HG03066 (cell line): ENCODE measurements around the gene PAM16.
"Not testable (repeated sequence)": the region's sequence is repeated elsewhere in the genome, so short reads cannot be mapped to it uniquely, and the experiment has no call there.

Experiments
- ATAC-seq: cut with Tn5 transposase; IDR thresholded peaks from one replicate; pipeline ENCODE4 v1.9.1; 2021; ENCODE audit warnings: low read depth; ENCODE audit not compliant: unreplicated experiment

PAM16 gene

DNA sequence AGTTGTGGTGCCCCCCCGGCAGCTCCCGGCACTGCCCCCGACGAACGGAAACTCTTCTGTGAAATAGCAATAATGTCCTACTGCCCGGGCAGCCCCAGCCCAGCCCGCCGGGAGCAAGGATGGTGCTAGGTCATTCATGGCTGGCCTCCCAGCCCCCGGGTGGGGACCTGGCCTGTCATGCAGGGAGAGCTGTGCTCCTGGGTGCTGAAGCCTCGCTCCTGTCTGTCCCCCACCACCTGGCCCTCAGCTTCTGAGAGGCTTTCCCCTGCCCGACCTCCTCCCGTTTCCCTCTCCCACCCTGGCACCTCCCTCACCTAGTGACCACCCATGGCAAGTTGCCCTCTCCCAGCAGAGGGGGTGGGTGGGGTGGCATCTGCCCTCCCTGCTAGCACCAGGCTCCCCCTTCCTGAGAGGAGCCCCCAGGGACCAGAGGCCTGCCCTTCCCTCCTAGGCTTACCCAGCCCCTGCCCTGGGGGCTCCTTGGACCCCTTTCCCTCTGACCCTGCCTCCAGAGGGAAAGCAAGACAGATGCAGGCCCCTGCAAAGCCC lies 13.5 kb downstream of the PAM16 start:
- no peak for ATAC-seq

DNA sequence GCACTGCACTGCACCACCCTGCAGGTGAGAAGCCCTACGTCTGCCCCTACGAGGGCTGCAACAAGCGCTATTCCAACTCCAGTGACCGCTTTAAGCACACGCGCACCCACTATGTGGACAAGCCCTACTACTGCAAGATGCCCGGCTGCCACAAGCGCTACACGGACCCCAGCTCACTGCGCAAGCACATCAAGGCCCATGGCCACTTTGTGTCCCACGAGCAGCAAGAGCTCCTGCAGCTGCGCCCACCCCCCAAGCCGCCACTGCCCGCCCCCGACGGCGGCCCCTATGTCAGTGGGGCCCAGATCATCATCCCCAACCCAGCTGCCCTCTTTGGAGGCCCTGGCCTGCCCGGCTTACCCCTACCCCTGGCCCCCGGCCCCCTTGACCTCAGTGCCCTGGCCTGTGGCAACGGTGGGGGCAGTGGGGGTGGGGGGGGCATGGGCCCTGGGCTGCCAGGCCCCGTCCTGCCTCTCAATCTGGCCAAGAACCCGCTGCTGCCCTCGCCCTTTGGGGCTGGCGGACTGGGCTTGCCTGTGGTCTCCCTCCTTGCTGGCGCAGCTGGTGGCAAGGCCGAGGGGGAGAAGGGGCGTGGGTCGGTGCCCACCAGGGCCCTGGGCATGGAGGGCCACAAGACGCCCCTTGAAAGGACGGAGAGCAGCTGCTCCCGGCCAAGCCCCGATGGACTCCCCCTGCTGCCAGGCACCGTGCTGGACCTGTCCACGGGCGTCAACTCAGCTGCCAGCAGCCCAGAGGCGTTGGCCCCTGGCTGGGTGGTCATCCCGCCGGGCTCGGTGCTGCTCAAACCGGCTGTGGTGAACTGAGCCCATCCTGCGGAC lies 14.2 kb downstream of the PAM16 start:
- no peak for ATAC-seq

DNA sequence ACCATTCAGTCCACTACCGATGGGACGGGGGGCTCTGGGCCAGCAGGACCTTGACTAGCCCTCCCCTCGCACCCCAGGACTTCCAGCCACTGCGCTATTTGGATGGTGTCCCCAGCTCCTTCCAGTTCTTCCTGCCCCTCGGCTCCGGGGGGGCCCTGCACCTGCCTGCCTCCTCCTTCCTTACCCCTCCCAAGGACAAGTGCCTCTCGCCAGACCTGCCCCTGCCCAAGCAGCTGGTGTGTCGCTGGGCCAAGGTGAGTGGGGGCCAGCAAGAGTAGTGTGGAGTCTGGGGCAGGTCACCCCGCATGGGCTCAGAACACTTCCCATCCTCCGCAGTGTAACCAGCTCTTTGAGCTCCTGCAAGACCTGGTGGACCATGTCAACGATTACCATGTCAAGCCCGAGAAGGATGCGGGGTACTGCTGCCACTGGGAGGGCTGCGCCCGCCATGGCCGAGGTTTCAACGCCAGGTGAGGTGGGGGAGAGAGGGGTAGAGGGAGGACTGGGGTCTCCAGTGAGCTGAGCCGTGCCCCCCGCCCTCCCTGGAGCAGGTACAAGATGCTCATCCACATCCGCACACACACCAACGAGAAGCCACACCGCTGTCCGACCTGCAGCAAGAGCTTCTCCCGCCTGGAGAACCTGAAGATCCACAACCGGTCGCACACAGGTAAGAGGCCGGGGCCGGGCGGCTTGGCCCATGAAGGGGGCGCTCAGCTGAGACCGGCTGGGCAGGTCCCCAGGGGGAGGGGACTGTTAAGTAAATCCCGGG lies 16.2 kb downstream of the PAM16 start:
- ATAC-seq = no peak

DNA sequence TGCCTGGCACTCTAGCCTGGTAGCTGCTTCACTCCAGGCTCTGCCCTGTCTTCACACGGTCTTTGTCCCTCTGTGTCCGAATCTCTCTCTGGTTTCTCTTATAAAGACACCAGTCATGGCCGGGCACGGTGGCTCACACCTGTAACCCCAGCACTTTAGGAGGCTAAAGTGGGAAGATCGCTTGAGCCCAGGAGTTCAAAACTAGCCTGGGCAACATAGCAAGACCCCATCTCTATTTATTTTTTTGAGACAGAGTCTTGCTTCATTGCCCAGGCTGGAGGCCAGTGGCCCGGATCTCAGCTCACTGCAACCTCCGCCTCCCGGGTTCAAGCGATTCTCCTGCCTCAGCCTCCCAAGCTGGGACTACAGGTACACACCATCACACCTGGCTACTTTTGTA lies 17.4 kb downstream of the PAM16 start:
- ATAC-seq = not testable (repeated sequence)

DNA sequence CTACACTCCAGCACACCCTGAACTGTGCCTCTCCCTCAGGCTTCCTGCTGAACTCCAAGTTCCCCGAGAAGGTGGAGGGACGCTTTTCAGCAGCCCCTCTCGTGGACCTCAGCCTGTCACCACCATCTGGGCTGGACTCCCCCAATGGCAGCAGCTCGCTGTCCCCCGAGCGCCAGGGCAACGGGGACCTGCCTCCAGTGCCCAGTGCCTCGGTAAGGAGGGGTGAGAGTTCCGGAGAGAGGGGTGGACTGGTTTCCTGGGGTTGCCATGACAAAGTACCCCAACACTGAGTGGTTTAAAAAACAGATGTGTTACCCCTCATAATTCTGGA lies 17.8 kb downstream of the PAM16 start:
- ATAC-seq = no peak

DNA sequence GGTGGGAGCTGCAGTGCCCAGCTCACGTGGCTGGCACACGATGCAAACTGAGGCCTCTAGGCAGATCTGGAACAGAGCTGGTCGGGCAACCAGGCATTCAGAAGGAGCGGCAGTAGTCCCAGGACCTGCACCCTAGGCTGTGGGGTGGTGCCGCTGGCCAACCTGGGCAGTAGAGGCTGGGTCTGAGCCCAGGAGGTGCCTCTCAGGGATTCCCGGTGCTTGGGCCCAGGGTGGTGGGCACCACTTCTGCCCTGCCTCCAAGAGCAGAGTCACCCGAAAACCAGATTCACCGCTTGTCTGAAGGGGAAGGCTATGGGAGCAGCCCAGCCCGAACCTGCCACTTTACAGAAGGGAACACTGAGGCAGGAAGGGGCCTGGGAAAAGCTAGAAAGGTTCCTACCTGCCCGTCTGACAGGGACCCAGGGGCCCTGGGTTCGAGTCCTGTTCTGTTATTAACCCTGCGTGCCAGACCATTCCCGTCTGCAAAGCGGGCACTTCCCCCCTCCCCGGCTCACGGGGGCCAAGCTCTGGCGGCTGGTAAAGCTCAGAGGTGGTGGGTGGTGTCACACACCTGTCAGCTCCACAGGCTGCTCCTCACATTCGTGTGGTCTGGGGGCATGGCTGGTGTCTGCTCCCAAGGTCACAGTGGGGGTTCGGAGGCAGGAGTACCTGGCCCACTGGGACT lies 18.4 kb downstream of the PAM16 start:
- ATAC-seq = no peak

DNA sequence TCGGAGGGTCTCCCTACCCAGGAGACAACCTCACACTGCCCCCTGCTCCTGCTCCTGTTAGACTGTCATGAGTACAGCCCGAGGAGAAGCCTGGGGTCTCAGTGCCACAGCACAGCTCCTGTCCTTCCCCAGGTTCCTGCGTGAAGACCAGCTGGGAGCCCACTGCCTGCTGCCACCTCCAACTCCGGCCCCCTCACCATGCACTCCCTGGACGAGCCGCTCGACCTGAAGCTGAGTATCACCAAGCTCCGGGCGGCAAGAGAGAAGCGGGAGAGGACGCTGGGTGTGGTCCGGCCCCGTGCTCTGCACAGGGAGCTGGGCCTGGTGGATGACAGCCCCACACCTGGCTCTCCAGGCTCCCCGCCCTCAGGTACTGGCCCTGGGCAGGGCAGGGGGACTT lies 19.0 kb downstream of the PAM16 start:
- no peak for ATAC-seq

DNA sequence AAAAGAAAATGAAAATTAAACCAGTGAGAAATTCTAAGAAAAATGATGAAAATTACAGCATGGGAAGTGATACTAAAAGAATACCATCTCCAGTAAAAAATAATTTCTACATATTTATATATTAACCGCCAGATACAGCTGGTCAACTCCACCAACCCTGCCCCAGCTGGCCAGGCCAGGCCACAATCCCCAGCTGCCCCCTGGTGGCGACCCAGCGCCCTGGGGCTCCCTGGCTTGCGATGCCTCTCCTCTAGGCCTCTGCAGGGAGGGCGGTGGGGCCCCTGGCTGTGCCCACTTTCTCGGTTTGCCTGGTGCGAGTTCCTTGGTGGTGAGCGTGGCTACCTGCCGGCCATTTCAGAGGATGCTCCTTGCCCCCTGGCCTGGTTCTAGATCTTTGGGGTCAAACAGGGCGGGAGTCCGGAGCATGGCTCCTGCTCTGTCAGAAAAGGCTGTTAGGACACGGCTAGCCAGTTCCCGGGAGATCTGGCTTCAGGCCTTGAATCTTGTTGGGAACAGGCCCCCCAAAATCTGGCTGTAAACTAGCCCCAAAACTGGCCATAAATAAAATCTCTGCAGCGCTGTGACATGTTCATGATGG lies 20.7 kb downstream of the PAM16 start:
- ATAC-seq = no peak

DNA sequence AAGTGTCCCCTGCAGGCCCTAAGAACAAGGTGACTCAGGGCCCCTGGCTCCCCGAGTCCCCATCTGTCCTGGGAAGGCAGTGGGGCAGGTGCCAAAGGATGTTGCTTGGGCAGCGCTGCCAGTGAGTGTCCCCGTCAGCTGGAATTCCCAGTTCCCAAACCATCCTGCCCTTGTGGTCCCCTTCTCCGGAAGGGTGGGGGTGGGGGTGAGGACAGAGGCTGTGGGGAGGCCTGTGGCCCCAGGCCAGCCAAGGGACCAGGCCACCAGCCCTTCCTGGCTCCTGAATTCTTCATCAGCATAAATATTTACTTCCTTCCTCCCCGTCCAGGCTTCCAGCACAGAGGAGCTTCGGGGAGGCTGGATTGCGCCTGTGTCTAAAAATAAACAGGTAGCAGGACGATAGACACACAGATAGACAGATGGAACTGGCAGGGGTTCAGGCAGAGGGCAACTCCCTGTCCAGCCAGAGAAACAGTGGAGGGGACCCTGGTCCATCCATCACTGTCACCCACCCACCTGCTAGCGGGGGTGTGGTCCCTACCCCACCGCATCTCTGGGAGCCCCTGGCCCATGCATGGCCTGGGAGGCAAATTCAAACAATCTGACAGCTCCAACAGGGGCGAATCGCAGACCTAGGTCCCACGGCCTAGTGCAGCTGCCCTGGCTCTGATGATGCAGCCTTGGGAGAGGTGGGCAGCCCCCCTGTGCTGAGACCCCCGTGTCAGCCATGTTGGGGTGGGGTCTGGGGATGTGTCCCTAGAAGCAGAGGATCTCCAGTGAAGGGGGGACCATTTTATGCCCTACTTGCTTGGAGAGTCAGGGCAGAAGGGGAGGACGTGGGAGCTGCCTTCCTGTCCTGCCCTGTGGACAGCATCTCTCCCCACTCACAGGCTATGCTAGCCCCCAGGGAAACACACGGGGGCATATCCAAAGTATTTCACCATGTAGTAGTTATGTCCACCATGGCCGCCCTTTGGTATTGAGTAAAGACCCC lies 22.0 kb downstream of the PAM16 start:
- ATAC-seq = no peak

DNA sequence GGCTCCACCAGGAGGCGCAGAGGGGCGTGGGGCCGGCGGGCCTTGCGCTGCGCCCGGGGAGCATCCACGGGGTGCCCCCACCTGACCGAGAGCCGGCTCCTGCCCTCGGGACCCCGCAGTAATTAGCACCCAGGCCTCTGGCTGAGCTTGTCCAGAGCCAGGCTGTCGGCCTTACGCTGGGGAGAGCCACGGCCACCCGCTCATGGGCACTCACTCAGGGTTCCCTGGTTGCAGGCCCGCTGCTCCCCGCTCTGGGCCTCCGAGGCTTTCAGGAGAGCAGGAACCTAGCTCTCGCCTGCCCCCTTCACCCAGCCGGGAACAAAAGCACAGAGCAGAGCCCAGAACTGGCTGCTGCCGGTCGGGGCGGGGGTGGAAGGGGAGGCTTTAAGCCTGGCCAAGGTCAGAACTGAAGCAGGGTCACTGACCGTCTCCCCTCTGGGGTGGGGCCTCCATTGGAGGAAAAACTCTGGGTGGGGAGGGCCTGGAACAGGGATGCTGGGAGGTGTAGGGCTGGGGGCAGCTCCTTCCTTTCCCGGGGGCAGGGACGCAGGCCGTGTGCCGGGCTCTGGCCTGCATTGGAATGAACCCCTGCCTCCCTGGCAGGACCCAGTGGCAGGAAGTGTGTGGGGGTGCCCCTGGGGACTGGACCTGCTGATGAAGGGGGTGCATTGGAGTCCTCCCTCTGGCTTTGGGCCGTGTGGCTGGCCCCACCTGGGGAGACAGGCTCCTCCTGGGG lies 22.9 kb downstream of the PAM16 start:
- ATAC-seq = peak; percentile 68

DNA sequence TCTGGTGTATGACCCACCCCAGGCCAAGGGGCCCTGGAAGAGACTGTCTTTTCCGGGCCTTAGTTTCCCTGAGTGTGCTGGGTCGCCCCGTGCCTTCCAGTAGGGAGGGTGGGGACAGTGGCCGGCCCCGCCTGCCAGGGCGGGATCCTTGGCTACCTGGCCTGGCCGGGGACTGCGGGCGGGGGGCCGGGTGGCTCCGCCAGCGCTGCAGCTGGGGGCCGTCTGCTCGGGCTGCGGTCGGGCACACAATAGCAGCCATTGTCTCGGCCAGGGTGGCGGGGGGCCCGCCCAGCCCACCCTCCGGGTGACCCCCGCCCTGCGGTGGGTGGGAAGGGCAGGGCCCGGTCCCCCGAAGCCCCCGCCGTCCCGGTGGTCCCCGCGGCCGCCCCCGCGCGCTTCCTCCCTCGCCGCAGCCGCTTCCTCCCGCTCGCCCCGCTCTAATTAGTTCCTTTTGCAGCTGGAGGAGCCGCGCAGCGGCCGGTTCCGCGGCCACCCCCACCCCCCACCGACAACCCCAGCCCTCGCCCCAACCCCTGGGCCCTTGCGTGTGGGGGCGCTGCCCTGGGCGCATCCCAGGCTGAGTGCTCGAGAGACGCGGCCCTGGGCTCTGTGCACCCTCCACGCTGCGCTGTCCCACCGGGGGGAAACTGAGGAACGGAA lies 23.6 kb downstream of the PAM16 start:
- ATAC-seq = no peak

DNA sequence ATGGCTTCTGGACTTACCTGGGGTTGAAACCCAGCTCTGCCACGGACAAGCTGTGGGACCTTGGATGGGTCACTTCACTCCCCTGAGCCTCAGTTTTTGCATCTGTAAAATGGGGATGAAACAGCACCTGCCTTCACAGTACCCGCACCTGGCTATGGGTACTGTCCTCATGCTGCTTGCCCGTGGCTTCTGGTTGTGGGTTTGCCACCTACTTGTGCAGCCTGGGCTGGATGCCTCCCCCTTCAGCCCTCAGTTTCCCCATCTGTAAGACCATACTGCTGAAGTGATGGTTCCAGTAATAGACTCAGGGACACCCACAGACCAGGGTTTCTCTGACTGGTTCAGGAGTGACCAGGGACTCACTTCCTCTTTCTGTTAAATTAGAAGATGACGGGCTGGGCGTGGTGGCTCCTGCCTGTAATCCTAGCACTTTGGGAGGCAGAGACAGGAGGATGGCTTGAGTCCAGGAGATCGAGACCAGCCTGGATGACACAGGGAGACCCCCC lies 25.8 kb downstream of the PAM16 start:
- no peak for ATAC-seq

DNA sequence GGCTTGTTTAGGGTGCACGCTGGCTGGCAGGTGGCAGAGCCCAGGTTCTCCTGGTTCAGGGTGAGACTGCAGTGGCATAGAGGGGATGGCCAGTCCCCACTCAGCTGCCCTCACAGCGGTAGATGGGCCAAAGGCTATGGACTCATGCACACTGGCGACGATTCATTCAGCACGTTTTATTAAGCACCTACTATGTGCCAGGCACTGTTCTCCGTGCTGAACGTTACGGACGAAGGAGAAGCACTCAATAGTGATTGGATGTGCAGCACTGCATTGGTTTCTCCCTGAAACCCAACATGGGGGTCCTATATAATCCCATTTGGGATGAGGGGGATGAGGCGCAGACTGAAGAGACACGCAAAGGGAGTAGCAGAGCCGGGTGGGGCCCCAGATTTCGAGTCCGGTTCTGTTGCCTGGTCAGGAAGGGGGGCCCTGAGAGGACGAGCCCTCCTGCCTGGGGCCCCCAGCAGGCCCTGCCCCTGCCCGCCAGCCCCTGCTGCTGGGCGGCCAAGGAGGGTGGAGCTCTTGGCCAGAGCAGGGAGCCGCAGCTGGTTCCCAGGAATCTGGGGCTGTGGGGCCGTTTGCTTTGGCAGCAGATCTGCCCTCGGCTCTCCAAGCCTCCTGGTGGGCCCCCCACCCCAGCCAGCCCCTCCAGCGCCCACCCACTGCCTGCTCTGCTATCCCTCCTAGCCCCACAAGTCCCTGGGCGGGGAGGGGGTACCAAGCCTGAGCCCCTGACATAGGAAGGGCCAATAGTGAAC lies 26.4 kb downstream of the PAM16 start:
- no peak for ATAC-seq

DNA sequence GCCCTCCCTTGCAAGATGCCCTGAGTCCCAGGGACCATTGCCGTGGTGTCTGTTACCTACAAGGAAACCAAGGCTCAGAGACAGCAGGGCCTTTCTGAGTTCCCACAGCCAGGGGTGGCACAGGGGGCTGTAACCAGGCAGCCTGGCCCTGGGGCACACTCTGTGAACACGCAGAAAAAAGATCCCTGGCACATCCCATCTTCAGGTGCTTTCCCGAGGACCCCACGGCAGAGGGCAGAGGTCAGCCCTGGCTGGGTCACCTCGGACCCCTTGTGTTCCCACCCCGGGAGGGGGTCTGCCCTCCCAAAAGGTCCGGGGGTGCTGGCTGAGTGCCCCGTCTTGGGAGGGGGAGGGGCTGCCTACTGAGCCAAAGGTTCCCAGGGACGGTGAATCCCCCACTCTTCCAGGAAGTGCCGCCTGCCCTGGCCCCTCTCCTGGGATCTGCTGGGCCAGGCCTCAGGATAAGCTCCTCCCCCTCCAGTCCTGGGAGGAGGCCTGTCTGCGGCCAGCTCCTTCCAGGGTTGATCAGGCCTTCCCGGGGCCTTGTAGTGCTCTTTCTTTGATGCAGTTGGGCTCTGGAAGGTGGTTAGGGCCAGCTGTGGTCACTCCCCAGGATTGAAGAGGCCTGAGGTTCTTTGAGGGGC lies 27.2 kb downstream of the PAM16 start:
- ATAC-seq = no peak

DNA sequence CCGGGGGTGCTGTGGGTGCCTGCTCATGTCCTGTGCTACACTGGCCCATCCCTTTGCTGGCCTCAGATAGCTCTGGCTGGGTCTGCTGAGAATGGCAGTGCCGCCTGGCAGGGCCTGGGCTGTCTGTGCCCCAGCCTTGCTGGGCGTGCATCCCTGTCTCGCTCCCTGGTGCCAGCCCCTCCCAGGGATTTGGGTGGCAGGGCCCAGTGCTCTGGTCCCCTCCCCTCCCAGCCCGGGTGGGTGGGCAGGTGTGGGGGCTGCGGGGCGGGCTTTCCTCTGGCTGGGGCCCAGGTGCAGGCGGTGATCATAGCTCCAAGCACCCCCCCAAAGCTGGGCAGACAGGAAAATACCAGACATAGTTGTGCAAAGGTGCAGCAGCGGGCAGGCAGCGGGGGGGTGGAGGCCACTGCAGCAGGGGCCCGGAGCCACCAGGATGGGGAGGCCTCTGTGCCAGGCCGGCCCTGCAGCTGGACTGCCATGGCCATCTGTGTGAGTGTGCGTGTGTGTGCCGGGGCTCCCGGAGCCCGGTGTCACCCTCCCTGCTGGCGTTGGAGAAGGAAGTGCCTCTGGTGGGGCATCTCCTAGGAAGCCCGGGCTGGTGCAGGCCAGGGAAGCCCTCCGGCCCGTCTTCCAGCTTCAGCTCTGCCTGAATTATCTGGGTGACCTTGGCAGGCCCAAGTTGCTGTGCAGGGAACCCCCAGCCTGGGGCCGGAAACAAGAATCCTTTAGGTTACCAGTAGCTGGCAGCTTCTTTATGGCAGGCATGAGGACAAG lies 27.9 kb downstream of the PAM16 start:
- ATAC-seq = no peak
